Anterior cingulate cortex (tissue), 58 donors: ENCODE results near the gene FUT2.

Source experiments
- DNase-seq, 58 donors: peaks; one replicate each; lab custom pipeline; 2025; lab: John Stamatoyannopoulos, UW

The FUT2 gene

DNA sequence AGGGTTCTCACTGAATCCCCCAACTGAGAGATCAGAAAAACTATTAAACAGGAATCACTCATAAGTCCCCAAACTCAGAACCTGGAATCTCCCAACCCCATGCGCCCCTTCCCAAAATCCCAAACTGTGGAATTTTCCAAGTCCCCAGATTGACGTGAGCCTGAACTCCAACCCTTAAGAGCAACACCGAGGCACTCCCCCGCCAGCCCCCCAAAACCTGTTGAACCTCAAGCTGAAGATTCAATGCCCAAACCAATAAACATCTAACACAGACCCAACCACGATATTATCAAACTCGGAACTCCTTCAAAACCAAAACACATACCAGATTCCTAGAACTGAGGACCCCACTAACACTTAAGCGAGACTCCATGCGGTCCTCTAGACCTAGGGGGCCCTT lies 50.3 kb downstream of the FUT2 start:
- no peak for DNase-seq

GRCh38 chr19:48746738-48747575 lies 51.2 kb downstream of the FUT2 start, which contains the start of gene IZUMO1:
Gene IZUMO1 (minus strand): TSS chr19:48746909. CDS start chr19:48745859, 1,050 bp downstream.
- DNase-seq = peak in 56 of 58 donors; percentile 24 to 86 (median 70)

- DNase-seq = no peak
Observed at GRCh38 chr19:48749571-48750198, 53.9 kb downstream of the FUT2 start.

GRCh38 chr19:48750351-48750750 lies 54.6 kb downstream of the FUT2 start:
- no peak for DNase-seq

DNA sequence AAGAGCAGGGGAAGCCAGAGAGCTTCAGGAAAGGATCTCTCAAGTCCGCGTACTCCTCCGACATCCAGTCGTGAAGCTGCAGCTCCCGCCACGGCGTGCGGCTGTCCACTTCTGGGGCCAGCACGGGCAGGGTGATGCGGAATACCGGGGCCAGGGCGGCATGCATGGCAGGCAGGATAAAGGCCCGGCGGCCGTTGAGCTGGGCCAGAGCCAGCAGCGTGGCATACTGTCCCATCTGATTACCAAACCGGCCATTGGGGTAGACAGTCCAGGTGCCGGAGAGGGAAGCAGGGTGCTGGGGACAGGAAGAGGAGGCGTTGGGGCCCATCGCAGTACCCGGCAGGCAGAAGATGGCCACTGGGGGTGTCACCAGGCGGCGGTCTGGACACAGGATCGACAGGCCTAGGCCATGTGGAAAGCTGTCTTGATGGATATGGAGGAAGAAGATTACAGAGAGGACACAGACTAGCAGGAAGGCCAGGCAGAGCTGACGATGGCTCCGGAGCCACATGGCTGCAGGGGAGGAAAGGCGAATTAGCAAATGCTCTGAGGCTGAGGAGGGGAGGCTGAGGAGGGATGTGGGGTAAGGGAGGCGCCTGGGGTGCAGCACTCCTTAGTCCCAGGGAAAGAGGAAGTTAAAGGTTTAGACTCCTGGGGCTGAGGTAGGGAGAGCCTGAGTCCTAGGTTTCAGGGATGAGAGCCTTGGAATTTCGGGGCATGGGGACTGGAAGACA lies 55.2 kb downstream of the FUT2 start:
- no peak for DNase-seq

DNA sequence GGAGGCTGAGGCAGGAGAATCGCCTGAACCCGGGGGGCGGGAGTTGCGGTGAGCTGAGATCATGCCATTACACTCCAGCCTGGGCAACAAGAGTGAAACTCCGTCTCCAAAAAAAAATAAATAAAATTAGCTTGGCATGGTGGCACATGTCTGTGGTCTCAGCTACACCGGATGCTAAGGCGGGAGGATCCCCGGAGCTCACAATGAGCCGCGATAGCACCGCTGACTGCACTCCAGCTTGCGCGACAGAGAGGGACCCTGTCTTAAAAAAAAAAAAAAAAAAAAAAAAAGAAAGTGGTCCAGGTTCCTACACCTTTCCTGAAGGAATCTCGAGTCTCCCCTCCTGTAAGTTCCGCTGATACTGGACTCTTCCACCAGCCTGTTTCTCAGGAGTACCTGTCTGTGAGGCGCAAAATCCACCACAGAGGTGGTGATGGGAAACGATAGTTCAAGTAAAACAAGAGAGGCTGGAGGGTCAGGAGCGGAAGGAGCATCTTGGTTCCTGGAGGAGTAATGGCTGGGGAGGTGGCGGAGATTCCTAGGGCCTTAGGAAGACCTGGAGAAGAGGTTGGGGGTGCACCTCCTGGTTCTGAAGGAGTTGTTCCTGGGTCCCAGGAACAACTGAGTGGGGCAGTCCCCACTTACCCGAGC lies 56.2 kb downstream of the FUT2 start:
- no peak for DNase-seq

DNA sequence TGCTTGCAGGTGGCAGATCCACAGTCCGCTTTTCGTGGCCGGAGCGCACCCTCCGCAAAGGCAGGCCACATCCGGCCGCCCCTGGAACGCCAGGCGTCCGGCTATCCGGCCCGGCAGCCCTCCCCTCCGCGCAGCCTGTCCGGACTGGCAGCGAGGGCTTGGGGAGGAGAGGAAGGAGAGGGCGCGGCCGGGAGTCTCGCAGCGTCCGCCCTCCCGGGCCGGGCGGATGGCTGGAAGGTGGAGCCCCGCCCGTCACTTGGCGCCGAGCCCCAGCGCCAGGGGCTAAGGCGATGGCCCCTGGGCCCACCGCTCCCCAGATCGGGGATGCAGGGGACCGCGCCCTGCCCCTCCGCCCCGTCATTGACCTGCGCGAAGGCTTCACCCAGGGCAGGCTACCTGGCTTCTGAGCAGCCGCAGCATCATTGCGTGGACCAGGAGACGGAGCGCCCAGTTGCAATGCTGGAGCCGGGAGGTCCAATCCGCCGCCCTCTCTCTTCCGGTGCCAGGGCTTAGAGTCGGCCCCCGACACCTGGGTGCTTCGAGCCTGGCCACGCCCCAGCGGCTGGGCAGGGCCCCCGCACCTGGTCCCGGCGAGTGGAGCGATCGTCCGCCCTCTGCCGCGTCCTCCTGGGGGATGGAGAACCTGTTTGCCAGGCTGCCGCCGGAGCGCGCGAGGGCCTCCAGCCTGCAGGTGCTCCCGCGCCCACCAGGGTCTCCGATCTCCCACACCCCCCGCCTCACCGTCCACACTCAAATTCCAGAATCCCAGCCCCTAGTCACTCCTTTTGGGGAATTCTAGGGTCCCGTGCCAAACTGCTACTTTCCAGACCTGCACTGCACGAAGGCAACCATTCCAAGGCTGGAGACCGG lies 57.0 kb downstream of the FUT2 start, which contains the start of gene FUT1:
TSS of gene FUT1 (minus strand) at position 146 of the 870 bp plus-strand sequence. CDS start 1,360 bp downstream, outside the sequence.
- DNase-seq = peak in 11 of 58 donors; percentile 5 to 42 (median 20)

- no peak for DNase-seq
Observed at GRCh38 chr19:48755084-48755641, 59.4 kb downstream of the FUT2 start, which contains the start of gene FGF21. Gene FGF21 (plus strand): TSS chr19:48755524. CDS start chr19:48756237, 713 bp downstream.
